ENCODE data around the gene NACC2. TPM values are rescaled to one million over a fixed set of nuclear protein-coding genes. Genes with fewer than 3 reads are reported as not detected.

NACC2 gene
- total and polyA plus RNA-seq, 2 of the 8 experiments (the other 6 are each of a cell fraction or from before 2014, with no cell fraction given): 8.3 to 14.0 TPM

DNA sequence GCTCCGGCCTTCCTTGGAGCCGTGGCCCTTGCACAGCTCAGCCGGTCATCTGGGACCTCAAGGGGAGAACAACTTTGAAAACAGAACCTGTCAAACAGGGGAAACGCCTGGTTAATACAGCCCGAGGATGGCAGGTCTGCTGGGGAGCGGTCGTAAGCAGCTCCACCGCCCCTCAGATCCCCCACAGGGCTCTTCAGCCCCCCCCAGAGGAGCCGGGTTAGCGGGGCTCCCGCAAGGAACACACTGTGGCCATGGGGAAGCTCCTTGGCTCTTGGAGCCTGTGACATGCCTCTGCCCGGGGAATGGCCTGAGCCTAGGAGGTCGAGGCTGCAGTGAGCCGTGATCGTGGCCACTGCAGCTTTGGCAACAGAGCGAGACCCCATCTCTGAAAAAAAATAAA is 16.8 kb upstream of the NACC2 start:
- DNase-seq (ENCODE audit: low read depth in 1 of 2, low spot score in 2 of 2) (no peak), FAIRE-seq (no peak)
- peaks cover 0 to under 1% of the 10 kb centered on the region in 2 experiments; a peak in 1 of 4 replicates for H3K79me2 ChIP-seq (ENCODE audit: control insufficient read depth in 1 of 2, insufficient read depth in 2 of 2, low read length in 2 of 2)
- H3K4me1 ChIP-seq (replicated peaks in 1 of 4; ENCODE audit: control insufficient read depth in 3 of 4, insufficient read depth in 4 of 4, low read length in 3 of 4): peaks cover 0 to 35% (median 25%) of the 10 kb centered on the region in 4 experiments; a peak in 6 of 7 replicates
- H3K9me3 ChIP-seq (ENCODE audit: insufficient read depth in 2 of 2, low read depth in 1 of 2, low read length in 1 of 2): no peaks in the 10 kb centered on the region
- no peak overlapping the region for H3K56ac ChIP-seq (replicated peaks; ENCODE audit: insufficient read length, low read depth, low read length)
- no peak overlapping the region for H3K23ac ChIP-seq (ENCODE audit: insufficient read length)
- no peak overlapping the region for H2BK15ac ChIP-seq (ENCODE audit: low read length)
- H2AFZ ChIP-seq (ENCODE audit: low read length): no peak overlapping the region
- no peak overlapping the region for H4K5ac ChIP-seq (ENCODE audit: insufficient read length, low read depth, low read length)
- 84% methylated on average over 15 of the region's 16 CpGs; no CpG with 5 or more reads in 1 of the 2 experiments for WGBS, 2 experiments (ENCODE audit: extremely low coverage in 1 of 2, insufficient coverage in 1 of 2, insufficient read length in 1 of 2, insufficient replicate concordance in 2 of 2, low coverage in 1 of 2, low lambda C conversion rate in 2 of 2, missing lambda C conversion rate in 1 of 2)
- no peak overlapping the region for H2BK120ac ChIP-seq (replicated peaks; ENCODE audit: low read depth, low read length)
- no peak overlapping the region; the same call in 1 of the 2 replicates for H4K8ac ChIP-seq (ENCODE audit: extremely low read depth, insufficient read depth, low read length)
- H3K79me1 ChIP-seq (ENCODE audit: low read depth, low read length): 0 out of 2 replicates have a peak, but pooled peaks cover under 1% of the 10 kb centered on the region
- H2BK5ac ChIP-seq (ENCODE audit: low read depth, low read length): peak overlapping the region; percentile 86; the same call in 1 of the 2 replicates
- POLR2A ChIA-PET (ENCODE audit: partially characterized antibody): interaction anchor here (0.6 to 2.5 kb wide), 8 partner anchors 9 to 152 kb away, joined by 3 to 8 read pairs (median 4); no protein-coding TSS in a partner anchor
- H2AK5ac ChIP-seq (ENCODE audit: low read depth, low read length): no peak overlapping the region
- H4K20me1 ChIP-seq (replicated peaks in 1 of 2; ENCODE audit: control insufficient read depth in 1 of 2, insufficient read depth in 2 of 2, low read length in 2 of 2): no peaks in the 10 kb centered on the region
- no peak overlapping the region for H2BK20ac ChIP-seq (ENCODE audit: low read length)
- H2BK12ac ChIP-seq (ENCODE audit: low read depth, low read length): 0 out of 2 replicates have a peak overlapping the region, but pooled peaks have one; percentile 99
- H3K36me3 ChIP-seq (ENCODE audit: control insufficient read depth in 2 of 4, insufficient read depth in 4 of 4, low read length in 3 of 4): peaks cover 0 to 12% (median 4%) of the 10 kb centered on the region in 4 experiments; a peak in 4 of 8 replicates
- CTCF ChIA-PET (ENCODE audit: partially characterized antibody): interaction anchor here (0.6 to 4.2 kb wide), 12 partner anchors 11 to 496 kb away, joined by 3 to 19 read pairs (median 4); no protein-coding TSS in a partner anchor
- H3K27ac ChIP-seq (ENCODE audit: low read depth, low read length): no peak overlapping the region
- no peak overlapping the region for H3K14ac ChIP-seq (ENCODE audit: insufficient read length)
- no peak overlapping the region for H3K18ac ChIP-seq (ENCODE audit: extremely low read depth, low read length)
- peaks cover 2% of the 10 kb centered on the region; the same call in 1 of the 2 replicates for H3K23me2 ChIP-seq (ENCODE audit: low read depth, low read length)
- H4K91ac ChIP-seq (replicated peaks; ENCODE audit: insufficient read length, low read length): no peak overlapping the region
- no peak overlapping the region for H3K9ac ChIP-seq (replicated peaks in 1 of 4; ENCODE audit: extremely low read depth in 1 of 4, low read depth in 3 of 4, low read length in 3 of 4)
- H3K4ac ChIP-seq (replicated peaks; ENCODE audit: insufficient read length, low read depth, low read length): peak overlapping the region; percentile 23
- H3K4me2 ChIP-seq (ENCODE audit: insufficient read depth in 1 of 2, low read depth in 2 of 2, low read length in 2 of 2): no peak overlapping the region
- no peaks in the 10 kb centered on the region for H3K27me3 ChIP-seq (replicated peaks in 1 of 4; ENCODE audit: control insufficient read depth in 3 of 4, extremely low read depth in 1 of 4, insufficient read depth in 3 of 4, low read length in 3 of 4)
- H3K4me3 ChIP-seq (ENCODE audit: extremely low read depth in 1 of 4, insufficient read depth in 2 of 4, low read depth in 3 of 4, low read length in 4 of 4): no peak overlapping the region
- no peak for TF ChIP-seq EGR1 (IDR thresholded peaks at IDR 0.05; ENCODE audit: borderline replicate concordance, low read depth, low read length)
- no peak for TF ChIP-seq TCF12 (IDR thresholded peaks at IDR 0.05; ENCODE audit: low read depth, low read length)
- no peak for TF ChIP-seq KDM5A (IDR thresholded peaks at IDR 0.05; ENCODE audit: low read length)
- TF ChIP-seq, protein P1, sequence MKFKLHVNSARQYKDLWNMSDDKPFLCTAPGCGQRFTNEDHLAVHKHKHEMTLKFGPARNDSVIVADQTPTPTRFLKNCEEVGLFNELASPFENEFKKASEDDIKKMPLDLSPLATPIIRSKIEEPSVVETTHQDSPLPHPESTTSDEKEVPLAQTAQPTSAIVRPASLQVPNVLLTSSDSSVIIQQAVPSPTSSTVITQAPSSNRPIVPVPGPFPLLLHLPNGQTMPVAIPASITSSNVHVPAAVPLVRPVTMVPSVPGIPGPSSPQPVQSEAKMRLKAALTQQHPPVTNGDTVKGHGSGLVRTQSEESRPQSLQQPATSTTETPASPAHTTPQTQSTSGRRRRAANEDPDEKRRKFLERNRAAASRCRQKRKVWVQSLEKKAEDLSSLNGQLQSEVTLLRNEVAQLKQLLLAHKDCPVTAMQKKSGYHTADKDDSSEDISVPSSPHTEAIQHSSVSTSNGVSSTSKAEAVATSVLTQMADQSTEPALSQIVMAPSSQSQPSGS (IDR thresholded peaks at IDR 0.05; ENCODE audit: low read length): no peak
- TF ChIP-seq SAP30 (IDR thresholded peaks at IDR 0.05; ENCODE audit: insufficient read depth, insufficient replicate concordance, low read length): no peak
- no peak for TF ChIP-seq KDM4A (IDR thresholded peaks at IDR 0.05; ENCODE audit: low read depth, low read length, severe bottlenecking)
- TF ChIP-seq HDAC2 (IDR thresholded peaks at IDR 0.05; ENCODE audit: borderline replicate concordance in 1 of 2, low read depth in 2 of 2, low read length in 2 of 2): no peak
- TF ChIP-seq SRF (IDR thresholded peaks at IDR 0.05; ENCODE audit: low read depth, low read length): no peak
- TF ChIP-seq CBX5 (IDR thresholded peaks at IDR 0.05; ENCODE audit: low read depth, low read length): no peak
- TF ChIP-seq PHF8 (conservative IDR thresholded peaks at IDR 0.05; ENCODE audit: low read depth, low read length): no peak
- no peak for TF ChIP-seq TAF1 (IDR thresholded peaks at IDR 0.05; ENCODE audit: low read depth, low read length)
